OCI-LY3 (cell line): ENCODE measurements around the gene ASTN2.

Source experiments
- H2AFZ ChIP-seq: fragments of 200-600, 300-600 bp; shearing (Covaris generic); 2 replicates; pipeline ENCODE4 v1.6.0; 2014; ENCODE audit warnings: antibody characterized with exemption, low read depth, low read length
- H3K27ac ChIP-seq: fragments of 200-600, 300-600 bp; sonication (generic); 2 replicates; pipeline ENCODE4 v1.5.1; 2014; ENCODE audit warnings: mild to moderate bottlenecking, low read length, moderate library complexity, mixed read lengths
- H3K27me3 ChIP-seq: fragments of 200-600, 300-600 bp; sonication (generic); 2 replicates; pipeline ENCODE4 v1.6.1; 2014; ENCODE audit warnings: low read depth, low read length, mixed read lengths
- H3K36me3 ChIP-seq: fragments of 200-600, 300-600 bp; sonication (generic); replicated peaks from 2 replicates; pipeline ENCODE3; 2014; ENCODE audit warnings: low read depth, low read length, mixed read lengths
- H3K4me1 ChIP-seq: fragments of 300-600, 200-600 bp; sonication (generic); 2 replicates; pipeline ENCODE4 v1.6.1; 2014; ENCODE audit warnings: low read length, mixed read lengths
- H3K4me2 ChIP-seq: fragments of 200-600, 300-600 bp; sonication (generic); 2 replicates; pipeline ENCODE4 v1.6.1; 2014; ENCODE audit warnings: low read length, mixed read lengths
- H3K4me3 ChIP-seq: fragments of 300-600, 200-600 bp; sonication (generic); 2 replicates; pipeline ENCODE4 v1.5.1; 2014; ENCODE audit warnings: antibody characterized with exemption, mild to moderate bottlenecking, low read length, moderate library complexity
- H3K79me2 ChIP-seq: fragments of 300-600, 200-600 bp; shearing (Covaris generic); 2 replicates; pipeline ENCODE4 v1.6.1; 2014; ENCODE audit warnings: mild to moderate bottlenecking, low read length, mixed read lengths
- H3K9ac ChIP-seq: fragments of 300-600, 200-600 bp; shearing (Covaris generic); 2 replicates; pipeline ENCODE4 v1.6.0; 2014; ENCODE audit warnings: mild to moderate bottlenecking, low read length, moderate library complexity
- H3K9me3 ChIP-seq: fragments of 200-600, 300-600 bp; shearing (Covaris generic); 2 replicates; pipeline ENCODE4 v1.6.1; 2014; ENCODE audit warnings: low read length, mixed read lengths; ENCODE audit not compliant: insufficient read depth
- H4K20me1 ChIP-seq: fragments of 200-600, 300-600 bp; sonication (generic); 2 replicates; pipeline ENCODE4 v1.6.1; 2016; ENCODE audit warnings: low read length, mixed read lengths; ENCODE audit not compliant: insufficient read depth
- CTCF ChIP-seq: fragments of 200-600, 300-600 bp; sonication (generic); IDR thresholded peaks from 2 replicates; pipeline ENCODE4 v1.5.1; 2014; ENCODE audit warnings: antibody characterized with exemption, low read length, low read depth
- EZH2phosphoT487 ChIP-seq: fragments of 200-600 bp; shearing (Covaris generic); IDR thresholded peaks from 2 replicates; pipeline ENCODE4 v1.6.1; 2018; ENCODE audit warnings: antibody characterized with exemption, mixed run types, low read depth

ASTN2 gene

GRCh38 chr9:117184173-117184572 lies 230.7 kb downstream of the ASTN2 start:
- Histone ChIP-seq H3K9ac (no peak overlapping the region), H3K27ac (no peak overlapping the region), H3K4me1 (no peaks in the 10 kb centered on the region), H3K27me3 (0 out of 2 replicates have a peak, but pooled peaks cover 5% of the 10 kb centered on the region), H3K36me3 (no peaks in the 10 kb centered on the region), H3K79me2 (no peaks in the 10 kb centered on the region), H2AFZ (no peak overlapping the region), H3K9me3 (no peaks in the 10 kb centered on the region), H3K4me2 (no peak overlapping the region), H3K4me3 (no peak overlapping the region), H4K20me1 (no peaks in the 10 kb centered on the region)
- TF ChIP-seq EZH2phosphoT487 (no peak), CTCF (no peak)

GRCh38 chr9:117182046-117182445 lies 232.8 kb downstream of the ASTN2 start:
- no peaks in the 10 kb centered on the region for H3K36me3 ChIP-seq
- H3K79me2 ChIP-seq, result no peaks in the 10 kb centered on the region
- no peak overlapping the region for H3K9ac ChIP-seq
- H2AFZ ChIP-seq, result no peak overlapping the region
- H3K27me3 ChIP-seq, result 0 out of 2 replicates have a peak, but pooled peaks cover 5% of the 10 kb centered on the region
- H3K4me1 ChIP-seq, result no peaks in the 10 kb centered on the region
- no peak overlapping the region for H3K4me3 ChIP-seq
- H3K27ac ChIP-seq, result no peak overlapping the region
- H3K4me2 ChIP-seq, result no peak overlapping the region
- H3K9me3 ChIP-seq, result no peaks in the 10 kb centered on the region
- TF ChIP-seq CTCF (no peak), EZH2phosphoT487 (no peak)
- no peaks in the 10 kb centered on the region for H4K20me1 ChIP-seq

- H3K4me2 ChIP-seq, result no peak overlapping the region
- no peaks in the 10 kb centered on the region for H4K20me1 ChIP-seq
- no peak overlapping the region for H2AFZ ChIP-seq
- H3K27ac ChIP-seq, result no peak overlapping the region
- H3K4me1 ChIP-seq, result no peaks in the 10 kb centered on the region
- H3K4me3 ChIP-seq, result no peak overlapping the region
- H3K9ac ChIP-seq, result no peak overlapping the region
- TF ChIP-seq EZH2phosphoT487, result no peak
- no peak for TF ChIP-seq CTCF
- H3K9me3 ChIP-seq, result no peaks in the 10 kb centered on the region
- no peaks in the 10 kb centered on the region for H3K79me2 ChIP-seq
- 0 out of 2 replicates have a peak, but pooled peaks cover 5% of the 10 kb centered on the region for H3K27me3 ChIP-seq
- H3K36me3 ChIP-seq, result no peaks in the 10 kb centered on the region
Measured at GRCh38 chr9:117180896-117181445, 233.9 kb downstream of the ASTN2 start.

- H3K9me3 ChIP-seq, result no peaks in the 10 kb centered on the region
- H3K27ac ChIP-seq, result no peak overlapping the region
- no peak for TF ChIP-seq EZH2phosphoT487
- TF ChIP-seq CTCF, result no peak
- no peak overlapping the region for H2AFZ ChIP-seq
- H3K36me3 ChIP-seq, result no peaks in the 10 kb centered on the region
- no peak overlapping the region for H3K4me3 ChIP-seq
- H3K9ac ChIP-seq, result no peak overlapping the region
- no peaks in the 10 kb centered on the region for H3K79me2 ChIP-seq
- no peaks in the 10 kb centered on the region for H3K4me1 ChIP-seq
- no peaks in the 10 kb centered on the region for H4K20me1 ChIP-seq
- no peaks in the 10 kb centered on the region for H3K27me3 ChIP-seq
- no peak overlapping the region for H3K4me2 ChIP-seq
Measured at GRCh38 chr9:117178596-117179375, 236.1 kb downstream of the ASTN2 start.
